Testis (tissue), 3 donors: Measurements from ENCODE around the gene ALDH9A1. TPM values are rescaled to one million over a fixed set of nuclear protein-coding genes. Genes with fewer than 3 reads are reported as not detected.

Source experiments
- DNase-seq: peaks from one replicate; pipeline ENCODE4 v3.0.0-alpha.2; 2019
- H3K27ac ChIP-seq, 2 donors: fragments of 200-600 bp; sonication (generic); one replicate each; pipeline ENCODE4 v1.5.1; 2019
- H3K27me3 ChIP-seq: fragments of 200-600 bp; sonication (generic); one replicate; pipeline ENCODE4 v1.5.1; 2019
- H3K36me3 ChIP-seq: fragments of 200-600 bp; sonication (generic); one replicate; pipeline ENCODE4 v1.5.1; 2017; ENCODE audit warnings: low read depth; ENCODE audit errors: missing control alignments
- H3K4me1 ChIP-seq: fragments of 200-600 bp; sonication (generic); one replicate; pipeline ENCODE4 v1.5.1; 2019
- H3K4me3 ChIP-seq, 2 donors: fragments of 200-600 bp; sonication (generic); one replicate each; pipeline ENCODE4 v1.5.1; 2017 to 2019
- H3K9me3 ChIP-seq: fragments of 200-600 bp; sonication (generic); one replicate; pipeline ENCODE4 v1.5.1; 2017
- CTCF ChIP-seq, 3 experiments: fragments of 450-650 bp in 2 of 3; fragments of 200-600 bp in 1 of 3; sonication (generic) in 1 of 3; IDR thresholded peaks; one replicate each; pipeline ENCODE4 v1.5.1; 2016 to 2019; ENCODE audit warnings: antibody characterized with exemption in 3 of 3, mild to moderate bottlenecking in 2 of 3, moderate library complexity in 1 of 3
- POLR2A ChIP-seq: fragments of 450-650 bp; IDR thresholded peaks from one replicate; pipeline ENCODE4 v1.6.1; 2017; ENCODE audit warnings: antibody characterized with exemption, mild to moderate bottlenecking, moderate library complexity
- WGBS, 2 donors: methylation state at CpG; one replicate each; pipeline ENCODE4 v1.1.5; 2018; 5-methylcytosine and 5-hydroxymethylcytosine counted together
- intact Hi-C: fragments of 100-400 bp; cut with DNase I; formaldehyde crosslinking; loops from one replicate; pipeline ENCODE4 v1.15.1; 2023; ENCODE audit warnings: low total_unique reads
- polyA plus RNA-seq: library from polyadenylated mRNA; stranded (reverse); fragments of 350-450 nt; fragmentation: Illumina TruSeq; extraction: RNeasy Lipid Tissue Mini Kit (QIAGEN cat#74804); gene quantifications from one replicate; pipeline ENCODE4 v1.2.3, GENCODE V29; 2014; ENCODE audit warnings: low read depth, low replicate concordance; ENCODE audit not compliant: insufficient read depth
- total RNA-seq, 2 donors: library from RNA; depleted of rRNA; stranded (reverse); fragments of >200 nt; gene quantifications; one replicate each; pipeline ENCODE4 v1.2.3, GENCODE V29; 2016

ALDH9A1 gene
- total and polyA plus RNA-seq, 3 donors from 2014 or later: 144 to 201 (median 188) TPM

DNA sequence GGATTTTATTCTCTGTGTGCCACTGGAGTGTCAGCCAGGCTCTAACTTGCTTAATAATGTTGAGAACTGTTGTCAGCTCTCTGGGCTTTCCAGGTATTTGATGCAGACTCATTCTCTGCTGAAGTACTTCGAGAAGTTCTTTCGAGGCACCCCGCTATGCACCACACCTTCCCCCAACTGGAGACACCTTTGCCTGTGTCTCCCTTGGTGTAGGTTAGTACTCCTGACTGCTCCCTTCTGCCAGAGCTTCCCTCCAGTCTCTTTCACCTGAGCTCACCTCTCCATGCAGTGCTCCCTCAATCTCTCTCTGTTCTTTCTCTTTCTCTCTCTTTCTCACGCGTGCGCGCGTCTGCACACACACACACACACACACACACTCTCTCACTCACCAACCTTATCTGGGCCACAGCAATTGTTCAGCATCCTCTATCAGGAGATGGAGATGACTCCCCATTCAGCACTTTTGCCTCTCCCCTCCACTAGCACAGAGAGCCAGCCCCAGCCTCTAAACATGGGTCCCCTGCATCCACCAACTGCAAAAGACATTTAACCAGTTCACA is 81.3 kb downstream of the ALDH9A1 start:
- WGBS, 2 donors: 94 to 95% methylated on average over 8 of the region's 8 CpGs
- DNase-seq: no peak
- H3K9me3 ChIP-seq: no peaks in the 10 kb centered on the region
- no peaks in the 10 kb centered on the region for H3K4me1 ChIP-seq
- H3K36me3 ChIP-seq: no peaks in the 10 kb centered on the region
- H3K27me3 ChIP-seq: no peaks in the 10 kb centered on the region
- H3K4me3 ChIP-seq: no peak overlapping the region
- no peak overlapping the region for H3K27ac ChIP-seq
- intact Hi-C loops: no loop called here
- no peak for TF ChIP-seq CTCF (IDR thresholded peaks at IDR 0.05)
- no peak for TF ChIP-seq POLR2A

GRCh38 chr1:165616054-165616612 is 82.2 kb downstream of the ALDH9A1 start:
- Histone ChIP-seq H3K9me3 (no peaks in the 10 kb centered on the region), H3K27me3 (no peaks in the 10 kb centered on the region), H3K4me3 (no peak overlapping the region), H3K36me3 (no peaks in the 10 kb centered on the region), H3K4me1 (no peaks in the 10 kb centered on the region), H3K27ac (no peak overlapping the region)
- WGBS, 2 donors: 75% methylated on average over 1 of the region's 1 CpG
- intact Hi-C loops: no loop called here
- DNase-seq: no peak
- no peak for TF ChIP-seq CTCF (IDR thresholded peaks at IDR 0.05)
- no peak for TF ChIP-seq POLR2A

Other genes with a start within 250 kb of the ALDH9A1 start
- 1 to 10 TPM; 3.8 TPM for gene LRRC52, start 154.6 kb downstream of the ALDH9A1 start, total RNA-seq
- 29.4 TPM for gene LRRC52, start 154.6 kb downstream of the ALDH9A1 start, polyA plus RNA-seq
- 100 to 1,000 TPM; 209 to 278 TPM for gene MGST3, start 67.3 kb downstream of the ALDH9A1 start, total RNA-seq
- gene MGST3, start 67.3 kb downstream of the ALDH9A1 start, polyA plus RNA-seq: 190 TPM
- 100 to 1,000 TPM in 1 of 2 donors, 10 to 100 TPM in 1; 97.5 to 114 TPM for gene TMCO1, start 70.3 kb upstream of the ALDH9A1 start, total RNA-seq
- 195 TPM for gene TMCO1, start 70.3 kb upstream of the ALDH9A1 start, polyA plus RNA-seq
- gene UCK2, start 129.1 kb upstream of the ALDH9A1 start, total RNA-seq: 10 to 100 TPM; 27.6 to 29.7 TPM
- gene UCK2, start 129.1 kb upstream of the ALDH9A1 start, polyA plus RNA-seq: 29.9 TPM